Karpas-422 (cell line): Measurements from ENCODE around the gene FAM83E. TPM values are rescaled to one million over a fixed set of nuclear protein-coding genes. Genes with fewer than 3 reads are reported as not detected.
"Not testable (repeated sequence)": the region's sequence is repeated elsewhere in the genome, so short reads cannot be mapped to it uniquely, and the experiment has no call there.

Experiments used
- DNase-seq: peaks from one replicate; pipeline ENCODE4 v3.0.0-alpha.2; 2015
- H2AFZ ChIP-seq: fragments of 200-600 bp; sonication (generic); 2 replicates; pipeline ENCODE4 v1.6.1; 2014; ENCODE audit warnings: antibody characterized with exemption, low read length, mixed read lengths
- H3K27ac ChIP-seq: fragments of 200-600 bp; sonication (generic); 2 replicates; pipeline ENCODE4 v1.5.1; 2014; ENCODE audit warnings: mild to moderate bottlenecking, low read length, moderate library complexity
- H3K27me3 ChIP-seq: fragments of 200-600 bp; sonication (generic); 2 replicates; pipeline ENCODE4 v1.6.1; 2014; ENCODE audit warnings: low read length, mixed read lengths
- H3K36me3 ChIP-seq: fragments of 200-600 bp; sonication (generic); 2 replicates; pipeline ENCODE4 v1.6.1; 2014; ENCODE audit warnings: low read length, mixed read lengths; ENCODE audit not compliant: insufficient read depth
- H3K4me1 ChIP-seq: fragments of 200-600 bp; sonication (generic); 2 replicates; pipeline ENCODE4 v1.6.1; 2014; ENCODE audit warnings: mild to moderate bottlenecking, low read length, mixed read lengths
- H3K4me2 ChIP-seq: fragments of 200-600 bp; sonication (generic); 2 replicates; pipeline ENCODE4 v1.6.1; 2014; ENCODE audit warnings: low read length, low read depth, mild to moderate bottlenecking; ENCODE audit not compliant: poor library complexity, severe bottlenecking
- H3K4me3 ChIP-seq: fragments of 200-600 bp; sonication (generic); 2 replicates; pipeline ENCODE4 v1.5.1; 2014; ENCODE audit warnings: mild to moderate bottlenecking, antibody characterized with exemption, low read length, mixed read lengths
- H3K79me2 ChIP-seq: fragments of 200-600 bp; sonication (generic); 2 replicates; pipeline ENCODE4 v1.6.1; 2014; ENCODE audit warnings: mild to moderate bottlenecking, low read length, mixed read lengths
- H3K9ac ChIP-seq: fragments of 200-600 bp; sonication (generic); 2 replicates; pipeline ENCODE4 v1.6.0; 2014; ENCODE audit warnings: low read length
- H3K9me2 ChIP-seq: fragments of 200-600 bp; sonication (generic), shearing (Covaris generic); replicated peaks from 2 replicates; pipeline ENCODE4 v1.6.0; 2014; ENCODE audit warnings: mild to moderate bottlenecking, low read length, moderate library complexity; ENCODE audit not compliant: insufficient read depth
- H3K9me3 ChIP-seq: fragments of 300-700, 200-600 bp; sonication (generic); 2 replicates; pipeline ENCODE4 v1.6.1; 2014; ENCODE audit warnings: low read length, mixed read lengths
- H4K20me1 ChIP-seq: fragments of 200-600 bp; sonication (generic); 2 replicates; pipeline ENCODE4 v1.6.1; 2014; ENCODE audit warnings: mild to moderate bottlenecking, antibody characterized with exemption, low read length, low read depth; ENCODE audit not compliant: insufficient read depth
- total RNA-seq: library from RNA; depleted of rRNA; stranded (reverse); fragments of >200 nt; shearing (Covaris generic); gene quantifications from 2 replicates; pipeline ENCODE4 v1.2.3, GENCODE V29; 2014; ENCODE audit warnings: low replicate concordance; rRNA removed

Gene FAM83E
- 1.0 and 1.2 TPM in 2 replicates for total RNA-seq

DNA sequence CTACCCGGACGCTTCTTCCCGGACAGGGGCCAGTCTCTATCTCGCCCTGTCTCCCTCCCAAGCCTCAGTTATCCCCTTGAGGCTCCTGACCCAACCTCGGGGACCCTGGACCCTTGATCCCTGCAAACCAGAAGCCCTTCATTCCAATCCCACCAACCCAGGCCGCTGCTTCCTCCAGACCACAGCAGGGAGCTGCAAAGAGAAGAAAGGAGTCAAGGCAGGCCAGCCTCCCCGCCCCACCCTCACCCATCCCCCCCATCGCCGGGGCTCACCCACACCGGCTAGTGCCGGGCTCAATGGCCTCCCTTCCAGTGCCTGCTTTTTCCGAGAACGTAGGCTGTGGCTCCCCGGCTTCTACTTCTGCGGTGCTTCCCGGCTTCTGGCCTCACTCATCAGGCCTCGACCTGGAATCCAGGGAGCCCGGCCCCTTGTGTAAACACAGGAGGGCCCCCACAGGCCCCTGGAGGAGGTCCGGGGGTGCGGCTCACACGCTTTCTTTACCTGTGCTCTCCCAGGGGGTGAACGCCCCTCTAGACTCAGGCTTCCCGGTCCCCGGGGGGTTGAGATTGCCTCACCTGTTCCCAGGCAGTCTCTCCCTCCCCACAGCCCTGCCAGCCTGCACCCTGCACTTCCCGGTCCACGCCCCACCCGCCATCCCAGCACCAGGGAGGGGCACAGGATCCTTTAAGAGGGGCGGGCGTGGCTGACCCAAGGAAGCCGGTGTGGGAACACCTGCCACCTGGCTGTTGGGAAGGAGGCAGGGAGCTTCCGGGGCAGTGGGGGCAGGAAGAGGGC lies at the start of gene FAM83E:
FAM83E (minus strand) TSS at position 641 of the 795 bp plus-strand sequence. CDS start 1,704 bp downstream, outside the sequence.
- H3K27ac ChIP-seq, result no peak within 1 kb of the TSS
- no peaks in the 10 kb centered on the region for H3K9me3 ChIP-seq
- no peaks in the 10 kb centered on the region for H3K9me2 ChIP-seq
- peaks cover 18% of the 10 kb centered on the region for H3K4me1 ChIP-seq
- no peak within 1 kb of the TSS for H3K4me3 ChIP-seq
- peak; percentile 70 for DNase-seq
- H3K4me2 ChIP-seq, result no peak within 1 kb of the TSS
- H3K27me3 ChIP-seq, result no peaks in the 10 kb centered on the region
- no peak within 1 kb of the TSS for H2AFZ ChIP-seq
- peaks cover 28% of the 10 kb centered on the region for H3K79me2 ChIP-seq
- peaks cover 25% of the 10 kb centered on the region for H4K20me1 ChIP-seq
- no peak within 1 kb of the TSS for H3K9ac ChIP-seq
- peaks cover 37% of the 10 kb centered on the region for H3K36me3 ChIP-seq

DNA sequence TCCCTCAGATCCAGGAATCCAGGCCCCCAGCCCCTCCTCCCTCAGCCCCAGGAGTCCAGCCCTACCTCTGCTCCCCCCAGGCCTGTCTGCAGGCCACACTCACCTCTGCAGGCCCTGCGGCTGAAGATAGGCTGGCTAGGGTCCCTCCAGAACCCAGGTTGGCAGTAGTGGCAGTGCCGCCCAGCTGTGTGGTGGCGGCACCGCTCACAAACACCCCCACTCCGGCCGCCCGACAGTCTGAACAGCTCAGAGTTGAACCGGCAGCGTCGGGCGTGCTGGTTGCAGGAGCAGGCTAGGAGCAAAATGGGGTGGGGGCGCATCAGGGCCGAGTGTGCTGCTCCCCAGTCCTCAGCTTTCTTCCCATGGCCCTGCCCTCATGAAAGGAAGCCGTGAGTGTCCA lies 49.6 kb upstream of the FAM83E start:
- H3K9me3 ChIP-seq, result no peaks in the 10 kb centered on the region; the same call in 1 of the 2 replicates
- H3K4me2 ChIP-seq, result no peak overlapping the region
- H3K27me3 ChIP-seq, result no peaks in the 10 kb centered on the region
- no peak overlapping the region for H3K4me3 ChIP-seq
- no peak overlapping the region for H2AFZ ChIP-seq
- H3K79me2 ChIP-seq, result no peaks in the 10 kb centered on the region
- H3K9me2 ChIP-seq, result no peaks in the 10 kb centered on the region
- H3K36me3 ChIP-seq, result no peaks in the 10 kb centered on the region
- no peak for DNase-seq
- peaks cover 5% of the 10 kb centered on the region for H3K4me1 ChIP-seq
- H3K27ac ChIP-seq, result no peak overlapping the region
- no peak overlapping the region for H3K9ac ChIP-seq
- no peaks in the 10 kb centered on the region for H4K20me1 ChIP-seq

DNA sequence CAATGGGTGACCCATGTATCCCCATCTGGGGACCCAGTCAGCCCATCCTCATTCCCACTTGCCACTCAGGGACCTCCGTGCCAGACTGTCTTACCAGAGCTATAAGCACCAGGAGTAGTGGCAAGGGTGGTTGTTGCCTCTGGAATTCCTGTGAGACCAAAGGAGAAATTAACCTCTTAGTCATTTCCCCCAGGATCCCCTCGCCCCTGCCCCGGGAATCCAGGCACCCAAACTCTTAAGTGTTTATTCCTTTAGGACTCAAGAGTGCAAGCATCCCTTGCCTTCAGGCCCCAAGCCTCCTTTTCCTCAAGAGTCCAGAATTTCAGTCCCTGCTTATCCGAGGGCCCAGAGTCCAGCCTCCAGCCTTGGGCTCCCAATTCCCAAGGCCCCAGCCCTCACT lies 48.8 kb upstream of the FAM83E start:
- H3K4me3 ChIP-seq, result no peak overlapping the region
- peaks cover 5% of the 10 kb centered on the region for H3K4me1 ChIP-seq
- H4K20me1 ChIP-seq, result no peaks in the 10 kb centered on the region
- no peaks in the 10 kb centered on the region for H3K27me3 ChIP-seq
- H3K9me3 ChIP-seq, result no peaks in the 10 kb centered on the region
- no peak overlapping the region for H3K27ac ChIP-seq
- DNase-seq, result no peak
- H3K36me3 ChIP-seq, result no peaks in the 10 kb centered on the region
- H2AFZ ChIP-seq, result no peak overlapping the region
- no peak overlapping the region for H3K4me2 ChIP-seq
- no peaks in the 10 kb centered on the region for H3K79me2 ChIP-seq
- H3K9me2 ChIP-seq, result no peaks in the 10 kb centered on the region
- H3K9ac ChIP-seq, result no peak overlapping the region

DNA sequence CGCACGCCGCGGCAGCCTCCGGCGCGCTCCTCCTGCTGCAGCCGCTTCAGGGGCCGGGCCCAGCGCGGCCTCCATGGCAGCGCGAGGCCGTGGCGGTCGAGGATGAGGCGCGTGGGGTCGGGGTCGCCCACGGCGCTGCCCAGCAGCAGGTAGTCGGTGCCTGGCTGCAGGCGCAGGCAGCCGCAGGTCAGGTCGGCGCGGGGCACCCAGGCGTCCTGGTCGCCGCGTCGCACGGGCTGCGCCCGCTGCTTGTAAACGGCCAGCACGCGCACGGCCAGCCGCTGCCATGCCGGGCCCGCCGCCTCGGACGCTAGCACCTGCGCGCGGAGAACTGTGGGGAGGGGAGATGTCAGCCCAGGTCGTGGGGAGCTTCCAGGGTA lies 46.8 kb upstream of the FAM83E start:
- Histone ChIP-seq H3K4me3 (no peak overlapping the region), H4K20me1 (no peaks in the 10 kb centered on the region), H3K27ac (no peak overlapping the region), H3K79me2 (no peaks in the 10 kb centered on the region), H3K4me1 (peaks cover 5% of the 10 kb centered on the region), H3K27me3 (no peaks in the 10 kb centered on the region), H2AFZ (no peak overlapping the region), H3K36me3 (no peaks in the 10 kb centered on the region), H3K4me2 (no peak overlapping the region), H3K9me2 (no peaks in the 10 kb centered on the region), H3K9ac (no peak overlapping the region), H3K9me3 (no peaks in the 10 kb centered on the region)
- DNase-seq, result no peak

DNA sequence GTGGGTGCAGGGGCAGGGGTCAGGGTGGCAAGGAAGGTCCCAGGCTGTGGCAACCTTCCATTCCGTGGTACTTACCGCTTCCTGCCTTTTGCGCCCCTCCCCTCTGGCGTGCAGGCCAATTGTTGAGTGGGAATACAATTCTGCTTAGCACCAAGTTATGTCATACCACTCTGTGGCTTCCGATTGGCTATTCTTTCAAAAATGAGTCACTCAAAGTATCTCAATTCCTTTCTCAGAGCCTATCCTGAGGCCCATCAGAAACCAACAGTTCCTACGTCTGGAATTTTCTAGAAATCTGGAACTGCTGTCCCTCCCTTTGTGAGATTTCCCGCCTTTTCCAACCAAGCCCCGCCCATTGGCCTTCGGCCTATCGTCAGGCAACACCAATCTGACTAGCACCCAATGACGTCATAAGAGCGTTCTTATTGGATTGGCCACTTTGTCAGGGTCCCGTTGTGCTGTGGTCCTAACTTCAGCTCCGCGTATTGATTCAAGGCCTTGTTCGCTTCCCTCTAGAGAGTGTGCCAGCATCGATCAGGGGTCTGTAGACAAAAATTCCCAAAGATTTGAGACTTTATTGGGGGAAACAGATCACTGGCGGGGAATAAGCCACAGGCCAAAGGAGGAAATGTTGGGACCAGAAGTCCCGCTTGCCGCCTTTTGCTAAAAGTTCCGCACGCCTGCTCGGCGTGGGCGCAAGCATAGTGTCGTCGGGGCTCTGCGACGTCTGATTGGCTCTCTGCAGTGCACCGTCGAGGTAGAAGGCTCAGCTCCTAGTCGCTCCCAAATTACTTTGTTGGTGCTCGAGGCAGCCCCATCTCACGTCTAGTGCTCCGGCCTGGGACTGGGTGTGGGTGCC lies 46.2 kb upstream of the FAM83E start:
- Histone ChIP-seq H3K9ac (peak overlapping the region; percentile 33; the same call in 1 of the 2 replicates), H3K27me3 (no peaks in the 10 kb centered on the region), H3K4me1 (peaks cover 5% of the 10 kb centered on the region), H3K36me3 (no peaks in the 10 kb centered on the region), H2AFZ (peak overlapping the region; percentile 65), H4K20me1 (no peaks in the 10 kb centered on the region), H3K9me2 (no peaks in the 10 kb centered on the region), H3K9me3 (no peaks in the 10 kb centered on the region), H3K79me2 (no peaks in the 10 kb centered on the region), H3K4me3 (peak overlapping the region; percentile 3; the same call in 1 of the 2 replicates), H3K4me2 (peak overlapping the region; percentile 7), H3K27ac (no peak overlapping the region)
- DNase-seq, result peak; percentile 96

DNA sequence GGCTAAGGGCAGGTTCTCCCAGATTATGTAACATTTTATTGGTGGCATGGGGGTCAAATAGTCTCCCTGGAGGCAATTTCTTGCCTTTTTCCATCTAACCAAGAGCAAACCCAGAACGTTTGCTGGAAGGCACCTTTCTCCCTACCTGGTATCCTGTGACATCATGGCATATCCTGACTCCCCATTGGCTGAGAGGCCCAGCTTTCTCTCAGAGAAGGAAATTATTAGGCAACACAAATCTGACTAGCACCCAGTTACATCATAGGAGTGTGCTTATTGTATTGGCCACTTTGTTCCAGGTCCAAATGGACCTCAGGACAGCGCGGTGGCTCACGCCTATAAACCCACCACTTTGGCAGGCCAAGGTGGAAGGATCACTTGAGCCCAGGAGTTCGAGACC lies 44.9 kb upstream of the FAM83E start:
- no peak overlapping the region for H2AFZ ChIP-seq
- no peaks in the 10 kb centered on the region for H3K9me3 ChIP-seq
- peak; percentile 79 for DNase-seq
- no peaks in the 10 kb centered on the region for H3K36me3 ChIP-seq
- no peak overlapping the region for H3K4me3 ChIP-seq
- no peaks in the 10 kb centered on the region for H4K20me1 ChIP-seq
- peaks cover 5% of the 10 kb centered on the region for H3K4me1 ChIP-seq
- H3K79me2 ChIP-seq, result no peaks in the 10 kb centered on the region
- H3K27me3 ChIP-seq, result no peaks in the 10 kb centered on the region
- H3K9ac ChIP-seq, result no peak overlapping the region
- no peaks in the 10 kb centered on the region for H3K9me2 ChIP-seq
- H3K27ac ChIP-seq, result no peak overlapping the region
- no peak overlapping the region for H3K4me2 ChIP-seq

DNA sequence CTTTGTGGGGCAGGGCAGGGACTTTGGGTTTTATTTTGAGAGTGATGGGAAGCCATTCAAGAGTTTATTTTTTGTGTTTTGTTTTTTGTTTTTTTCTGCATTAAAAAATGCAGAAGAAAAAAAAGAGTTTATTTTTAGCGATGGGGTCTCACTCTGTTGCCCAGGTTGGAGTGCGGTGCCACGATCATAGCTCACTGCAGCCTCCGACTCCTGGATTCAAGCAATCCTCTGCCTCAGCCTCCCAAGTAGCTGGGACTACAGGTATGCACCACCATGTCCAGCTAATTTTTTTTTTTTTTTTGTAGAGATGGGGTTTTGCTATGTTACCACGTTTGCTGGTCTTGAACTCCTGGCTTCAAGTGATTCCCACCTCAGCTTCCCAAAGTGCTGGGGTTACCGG lies 43.6 kb upstream of the FAM83E start:
- H3K9ac ChIP-seq, result no peak overlapping the region
- DNase-seq, result no peak

DNA sequence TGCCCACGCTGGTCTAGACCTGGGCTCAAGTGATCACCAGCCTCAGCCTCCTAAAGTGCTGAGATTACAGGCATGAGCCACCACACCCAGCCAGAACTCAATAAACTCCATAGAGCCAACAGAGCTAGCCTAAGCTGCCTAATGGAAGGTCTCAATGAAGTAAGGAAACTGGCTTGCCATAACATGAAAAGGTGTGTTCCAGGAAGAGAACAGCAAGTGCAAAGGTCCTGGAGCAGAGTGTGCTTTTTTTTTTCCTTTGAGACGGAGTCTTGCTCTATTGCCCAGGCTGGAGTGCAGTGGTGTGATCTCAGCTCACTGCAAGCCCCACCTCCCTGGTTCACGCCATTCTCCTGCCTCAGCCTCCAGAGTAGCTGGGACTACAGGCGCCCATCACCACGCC lies 43.0 kb upstream of the FAM83E start:
- not testable (repeated sequence) for DNase-seq, H3K4me2 ChIP-seq, H3K79me2 ChIP-seq, H3K9me3 ChIP-seq, H3K27ac ChIP-seq, H3K9me2 ChIP-seq, H3K36me3 ChIP-seq, H4K20me1 ChIP-seq, H3K4me3 ChIP-seq, H3K4me1 ChIP-seq, H3K9ac ChIP-seq, H3K27me3 ChIP-seq, H2AFZ ChIP-seq

More for the DNA sequence above, 43.6 kb upstream of the FAM83E start:
- Histone ChIP-seq H3K27me3 (no peaks in the 10 kb centered on the region), H3K4me1 (peaks cover 5% of the 10 kb centered on the region), H3K79me2 (no peaks in the 10 kb centered on the region), H3K4me3 (no peak overlapping the region), H3K4me2 (no peak overlapping the region), H3K27ac (no peak overlapping the region), H2AFZ (no peak overlapping the region), H3K9me2 (no peaks in the 10 kb centered on the region), H3K9me3 (no peaks in the 10 kb centered on the region), H4K20me1 (no peaks in the 10 kb centered on the region), H3K36me3 (no peaks in the 10 kb centered on the region)
